DND-41 (cell line): Measurements from ENCODE around the gene RBFOX2.

Experiments
- ATAC-seq: fragments of 200-7000 bp; cut with Tn5 transposase; 3 replicates; pipeline ENCODE4 v1.9.1; 2021; ENCODE audit warnings: low read depth; ENCODE audit not compliant: insufficient read depth
- DNase-seq: peaks from one replicate; pipeline ENCODE4 v3.0.0-alpha.2; 2020
- H2AFZ ChIP-seq: 2 replicates; pipeline ENCODE4 v1.6.0; 2012; ENCODE audit warnings: low read depth, low read length
- H3K27ac ChIP-seq: 2 replicates; pipeline ENCODE4 v1.5.1; 2012; ENCODE audit warnings: low read length, inconsistent platforms
- H3K27me3 ChIP-seq: fragments of 200-600 bp; sonication (generic); 2 replicates; pipeline ENCODE4 v1.6.0; 2012; ENCODE audit warnings: low read length, mild to moderate bottlenecking, inconsistent platforms; ENCODE audit not compliant: insufficient read depth, poor library complexity
- H3K36me3 ChIP-seq: 2 replicates; pipeline ENCODE4 v1.5.1; 2012; ENCODE audit warnings: low read length, inconsistent platforms; ENCODE audit not compliant: insufficient read depth
- H3K4me1 ChIP-seq: 2 replicates; pipeline ENCODE4 v1.5.1; 2012; ENCODE audit warnings: mild to moderate bottlenecking, low read length; ENCODE audit not compliant: insufficient read depth
- H3K4me2 ChIP-seq: 2 replicates; pipeline ENCODE4 v1.6.0; 2012; ENCODE audit warnings: mild to moderate bottlenecking, moderate library complexity, low read length, inconsistent platforms; ENCODE audit not compliant: insufficient read depth
- H3K4me3 ChIP-seq, 2 experiments: fragments of 200-600 bp in 1 of 2; shearing (Covaris generic) in 1 of 2; 2 replicates each; pipeline ENCODE4 v1.5.1; 2012 to 2016; ENCODE audit warnings: inconsistent platforms in 2 of 2, low read length in 2 of 2, mild to moderate bottlenecking in 2 of 2, low read depth in 1 of 2, moderate library complexity in 1 of 2
- H3K79me2 ChIP-seq: 2 replicates; pipeline ENCODE4 v1.6.0; 2012; ENCODE audit warnings: low read length, inconsistent platforms; ENCODE audit not compliant: insufficient read depth
- H3K9ac ChIP-seq: 2 replicates; pipeline ENCODE4 v1.6.0; 2012; ENCODE audit warnings: low read depth, mild to moderate bottlenecking, inconsistent platforms, low read length, moderate library complexity
- H3K9me3 ChIP-seq: 2 replicates; pipeline ENCODE4 v1.5.1; 2012; ENCODE audit warnings: low read length, moderate library complexity, mild to moderate bottlenecking, inconsistent platforms; ENCODE audit not compliant: insufficient read depth, severe bottlenecking
- H4K20me1 ChIP-seq: 2 replicates; pipeline ENCODE4 v1.6.0; 2012; ENCODE audit warnings: low read length; ENCODE audit not compliant: insufficient read depth
- EZH2 ChIP-seq: IDR thresholded peaks from 3 replicates; pipeline ENCODE4 v1.6.1; 2012; ENCODE audit warnings: borderline replicate concordance, low read depth, mild to moderate bottlenecking, moderate library complexity, low read length, inconsistent platforms; ENCODE audit not compliant: severe bottlenecking
- TF ChIP-seq, protein P1 (sequence below): IDR thresholded peaks from 2 replicates; pipeline ENCODE4 v1.5.1; 2012; ENCODE audit warnings: borderline replicate concordance, low read length, moderate library complexity, mild to moderate bottlenecking; ENCODE audit not compliant: poor library complexity, severe bottlenecking; ENCODE audit errors: extremely low read depth

Gene RBFOX2

DNA sequence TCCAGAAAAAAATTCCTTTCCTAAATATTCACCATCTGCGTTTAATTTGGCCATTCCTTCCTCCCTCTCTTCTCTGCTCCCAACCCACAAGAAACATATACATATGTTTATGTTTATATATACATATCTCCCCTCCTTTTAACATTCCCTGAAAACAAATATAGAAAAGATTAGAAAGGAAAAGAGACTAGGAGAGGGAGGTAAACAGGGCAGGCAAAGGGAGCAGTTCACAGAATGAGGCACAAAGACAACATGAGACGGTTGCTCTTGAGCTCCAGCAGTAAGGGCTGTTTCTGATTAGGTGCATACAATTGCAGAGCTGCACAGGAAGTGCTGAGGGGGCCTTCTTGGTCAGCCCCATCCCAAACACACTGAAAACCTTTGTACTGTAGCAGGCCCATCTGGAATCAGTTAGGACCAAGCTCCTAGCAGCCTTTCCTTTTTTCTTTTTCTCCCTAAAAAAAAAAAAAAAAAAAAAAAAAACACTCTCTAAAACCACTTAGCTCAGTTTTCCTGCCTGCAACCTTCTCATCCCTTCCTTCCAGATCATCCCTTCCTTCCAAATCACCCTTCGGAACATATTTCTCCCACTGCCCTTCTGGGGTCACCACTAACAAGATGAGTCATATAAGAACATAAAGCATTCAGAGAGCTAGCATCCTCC lies 57.0 kb downstream of the RBFOX2 start:
- Histone ChIP-seq H3K27me3 (no peaks in the 10 kb centered on the region), H3K9ac (no peak overlapping the region), H2AFZ (no peak overlapping the region), H3K4me2 (no peak overlapping the region), H4K20me1 (no peaks in the 10 kb centered on the region), H3K36me3 (no peaks in the 10 kb centered on the region), H3K27ac (no peak overlapping the region), H3K79me2 (no peaks in the 10 kb centered on the region), H3K4me1 (no peaks in the 10 kb centered on the region), H3K4me3 (no peak overlapping the region), H3K9me3 (no peaks in the 10 kb centered on the region)
- TF ChIP-seq, protein P1, sequence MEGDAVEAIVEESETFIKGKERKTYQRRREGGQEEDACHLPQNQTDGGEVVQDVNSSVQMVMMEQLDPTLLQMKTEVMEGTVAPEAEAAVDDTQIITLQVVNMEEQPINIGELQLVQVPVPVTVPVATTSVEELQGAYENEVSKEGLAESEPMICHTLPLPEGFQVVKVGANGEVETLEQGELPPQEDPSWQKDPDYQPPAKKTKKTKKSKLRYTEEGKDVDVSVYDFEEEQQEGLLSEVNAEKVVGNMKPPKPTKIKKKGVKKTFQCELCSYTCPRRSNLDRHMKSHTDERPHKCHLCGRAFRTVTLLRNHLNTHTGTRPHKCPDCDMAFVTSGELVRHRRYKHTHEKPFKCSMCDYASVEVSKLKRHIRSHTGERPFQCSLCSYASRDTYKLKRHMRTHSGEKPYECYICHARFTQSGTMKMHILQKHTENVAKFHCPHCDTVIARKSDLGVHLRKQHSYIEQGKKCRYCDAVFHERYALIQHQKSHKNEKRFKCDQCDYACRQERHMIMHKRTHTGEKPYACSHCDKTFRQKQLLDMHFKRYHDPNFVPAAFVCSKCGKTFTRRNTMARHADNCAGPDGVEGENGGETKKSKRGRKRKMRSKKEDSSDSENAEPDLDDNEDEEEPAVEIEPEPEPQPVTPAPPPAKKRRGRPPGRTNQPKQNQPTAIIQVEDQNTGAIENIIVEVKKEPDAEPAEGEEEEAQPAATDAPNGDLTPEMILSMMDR = no peak
- no peak for TF ChIP-seq EZH2
- no peak for DNase-seq
- no peak for ATAC-seq

DNA sequence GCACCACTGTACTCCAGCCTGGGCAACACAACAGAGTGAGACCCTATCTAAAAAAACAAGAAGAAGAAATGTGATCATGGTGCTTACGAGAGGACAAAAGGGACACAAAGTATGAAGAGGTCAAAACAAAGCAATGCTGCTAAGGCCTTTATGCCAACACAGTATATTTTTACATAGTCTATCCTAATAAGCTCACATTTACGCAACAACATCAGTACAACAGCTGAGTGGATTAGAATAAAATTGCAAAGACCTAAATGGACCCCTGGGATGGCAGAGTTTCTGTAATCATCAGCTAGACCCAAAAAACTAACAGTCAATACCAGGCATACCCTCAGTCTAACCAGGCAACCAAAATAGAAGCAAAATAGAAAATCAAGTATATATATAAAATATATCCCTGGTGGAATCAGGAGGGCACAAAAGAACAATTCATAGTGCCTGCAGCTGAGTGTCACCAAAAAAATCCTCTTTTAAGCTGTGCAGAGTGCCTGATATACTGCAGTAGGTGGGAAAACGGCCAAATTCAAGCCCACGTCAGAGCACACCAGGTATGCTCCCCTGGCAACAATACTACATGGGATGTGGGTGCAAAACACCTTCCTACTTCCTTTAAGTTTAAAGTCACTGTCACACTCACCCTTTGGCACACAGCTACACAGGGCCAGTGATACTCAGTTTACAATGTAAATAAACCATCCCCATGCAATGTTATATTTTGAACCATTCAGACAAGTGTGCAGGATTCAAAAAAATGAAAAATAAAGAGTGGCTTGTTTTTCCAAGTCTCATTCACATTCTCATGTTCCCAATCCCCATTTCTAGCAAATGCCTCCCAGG lies 57.8 kb downstream of the RBFOX2 start:
- no peaks in the 10 kb centered on the region for H3K4me1 ChIP-seq
- DNase-seq (no peak), ATAC-seq (no peak)
- H4K20me1 ChIP-seq = no peaks in the 10 kb centered on the region
- no peaks in the 10 kb centered on the region for H3K9me3 ChIP-seq
- TF ChIP-seq, protein P1 = no peak
- TF ChIP-seq EZH2 = no peak
- no peak overlapping the region for H3K4me2 ChIP-seq
- no peak overlapping the region for H3K4me3 ChIP-seq
- no peak overlapping the region for H3K27ac ChIP-seq
- H3K79me2 ChIP-seq = no peaks in the 10 kb centered on the region
- no peaks in the 10 kb centered on the region for H3K36me3 ChIP-seq
- H3K27me3 ChIP-seq = no peaks in the 10 kb centered on the region
- no peak overlapping the region for H2AFZ ChIP-seq
- H3K9ac ChIP-seq = no peak overlapping the region

DNA sequence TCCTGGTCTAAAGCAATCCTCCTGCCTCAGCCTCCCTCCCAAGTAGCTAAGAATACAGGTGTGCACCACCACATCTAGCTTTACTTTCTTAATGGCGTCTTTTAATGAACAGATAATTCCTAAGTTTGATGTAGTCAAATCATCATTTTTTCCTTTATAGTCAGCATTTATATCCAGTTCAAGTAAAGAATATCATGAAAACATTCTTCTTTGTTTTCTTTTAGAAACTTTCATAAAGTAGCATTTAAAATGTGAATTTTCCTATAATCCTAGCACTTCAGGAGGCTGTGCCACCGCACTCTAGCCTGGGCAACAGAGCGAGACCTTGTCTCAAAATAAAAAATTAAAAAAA lies 61.6 kb downstream of the RBFOX2 start:
- no peak for TF ChIP-seq EZH2
- TF ChIP-seq, protein P1 = no peak
- Histone ChIP-seq H3K9me3 (no peaks in the 10 kb centered on the region), H3K36me3 (no peaks in the 10 kb centered on the region), H3K79me2 (no peaks in the 10 kb centered on the region), H4K20me1 (no peaks in the 10 kb centered on the region), H2AFZ (no peak overlapping the region), H3K27ac (no peak overlapping the region), H3K27me3 (no peaks in the 10 kb centered on the region), H3K4me2 (no peak overlapping the region), H3K4me1 (no peaks in the 10 kb centered on the region), H3K9ac (no peak overlapping the region), H3K4me3 (no peak overlapping the region)
- ATAC-seq (no peak), DNase-seq (no peak)
